Breast epithelium (tissue), 3 donors: ENCODE data around the gene RASA3.

Experiments
- CTCF ChIP-seq, 3 donors: fragments of 450-650 bp; IDR thresholded peaks; one replicate each; pipeline ENCODE4 v1.5.1; 2016 to 2017; ENCODE audit warnings: antibody characterized with exemption in 3 of 3, mild to moderate bottlenecking in 3 of 3, moderate library complexity in 3 of 3
- POLR2A ChIP-seq: fragments of 450-650 bp; IDR thresholded peaks from one replicate; pipeline ENCODE4 v1.6.1; 2016; ENCODE audit warnings: antibody characterized with exemption, mild to moderate bottlenecking, moderate library complexity

GRCh38 chr13:114153485-114154080, 21.2 kb upstream of the RASA3 start:
- TF ChIP-seq POLR2A (no peak), CTCF (IDR thresholded peaks at IDR 0.05) (no peak)
